ENCODE measurements around the gene SUDS3.
A peak's percentile ranks its signal among the peaks of the same experiment; 100 is the strongest.
"Not testable (repeated sequence)": the region's sequence is repeated elsewhere in the genome, so short reads cannot be mapped to it uniquely, and the experiment has no call there.

The SUDS3 gene

GRCh38 chr12:118376089-118377020 lies at the start of gene SUDS3:
SUDS3 (plus strand) TSS chr12:118376555; CDS start chr12:118376692, 137 bp downstream.
- peak; percentile 86 to 89 for DNase-seq (ENCODE audit: low read depth in 2 of 2)

- DNase-seq (ENCODE audit: low read depth in 2 of 2), result no peak
Observed at GRCh38 chr12:118326991-118327390, 49.4 kb upstream of the SUDS3 start.

- DNase-seq (ENCODE audit: low read depth in 2 of 2), result no peak
Observed at GRCh38 chr12:118327391-118327790, 49.0 kb upstream of the SUDS3 start.

GRCh38 chr12:118328486-118329330 lies 47.6 kb upstream of the SUDS3 start:
- no peak for DNase-seq (ENCODE audit: low read depth in 2 of 2)

GRCh38 chr12:118330421-118331018 lies 45.8 kb upstream of the SUDS3 start:
- no peak for DNase-seq (ENCODE audit: low read depth in 2 of 2)

GRCh38 chr12:118332511-118332910 lies 43.8 kb upstream of the SUDS3 start:
- DNase-seq (ENCODE audit: low read depth in 2 of 2), result no peak

GRCh38 chr12:118334241-118334640 lies 42.1 kb upstream of the SUDS3 start:
- no peak for DNase-seq (ENCODE audit: low read depth in 2 of 2)

GRCh38 chr12:118334939-118335567 lies 41.3 kb upstream of the SUDS3 start:
- no peak for DNase-seq (ENCODE audit: low read depth in 2 of 2)

- no peak for DNase-seq (ENCODE audit: low read depth in 2 of 2)
Observed at GRCh38 chr12:118336123-118336522, 40.2 kb upstream of the SUDS3 start.

- DNase-seq (ENCODE audit: low read depth in 2 of 2), result no peak
Observed at GRCh38 chr12:118337194-118337838, 39.0 kb upstream of the SUDS3 start.

GRCh38 chr12:118342090-118342489 lies 34.3 kb upstream of the SUDS3 start:
- DNase-seq (ENCODE audit: low read depth in 2 of 2), result no peak

- no peak for DNase-seq (ENCODE audit: low read depth in 2 of 2)
Observed at GRCh38 chr12:118344829-118345228, 31.5 kb upstream of the SUDS3 start.

GRCh38 chr12:118345355-118345754 lies 31.0 kb upstream of the SUDS3 start:
- no peak for DNase-seq (ENCODE audit: low read depth in 2 of 2)

GRCh38 chr12:118346895-118347294 lies 29.5 kb upstream of the SUDS3 start:
- DNase-seq (ENCODE audit: low read depth in 2 of 2), result no peak

- DNase-seq (ENCODE audit: low read depth in 2 of 2), result no peak
Observed at GRCh38 chr12:118347916-118348315, 28.4 kb upstream of the SUDS3 start.

- no peak for DNase-seq (ENCODE audit: low read depth in 2 of 2)
Observed at GRCh38 chr12:118350908-118351559, 25.3 kb upstream of the SUDS3 start.

GRCh38 chr12:118353721-118354120 lies 22.6 kb upstream of the SUDS3 start:
- no peak for DNase-seq (ENCODE audit: low read depth in 2 of 2)

- DNase-seq (ENCODE audit: low read depth in 2 of 2), result not testable (repeated sequence)
Observed at GRCh38 chr12:118354503-118354902, 21.9 kb upstream of the SUDS3 start.

- DNase-seq (ENCODE audit: low read depth in 2 of 2), result no peak
Observed at GRCh38 chr12:118354903-118355302, 21.5 kb upstream of the SUDS3 start.

GRCh38 chr12:118355843-118356242 lies 20.5 kb upstream of the SUDS3 start:
- DNase-seq (ENCODE audit: low read depth in 2 of 2), result no peak

- no peak for DNase-seq (ENCODE audit: low read depth in 2 of 2)
Observed at GRCh38 chr12:118356809-118357256, 19.5 kb upstream of the SUDS3 start.
